GM12878 (cell line): ENCODE results near the gene SIKE1.
"Not testable (repeated sequence)": the region's sequence is repeated elsewhere in the genome, so short reads cannot be mapped to it uniquely, and the experiment has no call there.

ENCODE experiments used
- ATF3 ChIP-seq: IDR thresholded peaks from 2 replicates; pipeline ENCODE4 v1.6.1; 2011; ENCODE audit warnings: low read depth, mild to moderate bottlenecking, low read length, moderate library complexity, borderline replicate concordance; ENCODE audit errors: extremely low read depth
- BACH1 ChIP-seq: fragments of 450-650 bp; IDR thresholded peaks from 2 replicates; pipeline ENCODE4 v1.6.1; 2017; ENCODE audit warnings: mild to moderate bottlenecking, borderline replicate concordance
- CTCF ChIP-seq, 3 experiments: IDR thresholded peaks in 2 of 3; conservative IDR thresholded peaks in 1 of 3; 2 replicates each; pipeline ENCODE4 v1.5.1; 2011; ENCODE audit warnings: low read depth in 3 of 3, low read length in 3 of 3, mild to moderate bottlenecking in 3 of 3, control low read depth in 2 of 3, moderate library complexity in 2 of 3, inconsistent platforms in 1 of 3, mixed read lengths in 1 of 3; ENCODE audit not compliant: control insufficient read depth in 2 of 3, insufficient read depth in 1 of 3; ENCODE audit errors: extremely low read depth in 1 of 3
- EP300 ChIP-seq, 2 experiments: fragments of 150-350 bp in 1 of 2; IDR thresholded peaks; 2 replicates each; pipeline ENCODE4 v1.6.1; 2011 to 2012; ENCODE audit warnings: low read depth in 2 of 2, low read length in 2 of 2, borderline replicate concordance in 1 of 2, improper control_type of control experiment in 1 of 2, inconsistent platforms in 1 of 2; ENCODE audit not compliant: control insufficient read depth in 1 of 2
- ESRRA ChIP-seq: IDR thresholded peaks from 2 replicates; pipeline ENCODE4 v1.6.1; 2012; ENCODE audit warnings: mild to moderate bottlenecking, low read length, improper control_type of control experiment
- GABPA ChIP-seq: IDR thresholded peaks from 2 replicates; pipeline ENCODE4 v1.6.1; 2014; ENCODE audit warnings: antibody characterized with exemption, low read depth, mild to moderate bottlenecking, inconsistent platforms
- HDAC6 ChIP-seq: fragments of 200-600 bp; sonication (generic); IDR thresholded peaks from one replicate; pipeline ENCODE4 v1.8.0; 2017; ENCODE audit warnings: antibody characterized with exemption; ENCODE audit not compliant: unreplicated experiment
- HDGF ChIP-seq: fragments of 450-650 bp; IDR thresholded peaks from 2 replicates; pipeline ENCODE4 v1.6.1; 2016; ENCODE audit warnings: antibody characterized with exemption
- PKNOX1 ChIP-seq: fragments of 450-650 bp; IDR thresholded peaks from 2 replicates; pipeline ENCODE4 v1.6.1; 2016; ENCODE audit warnings: mild to moderate bottlenecking
- POLR2A ChIP-seq: IDR thresholded peaks from 2 replicates; pipeline ENCODE4 v1.6.1; 2011; ENCODE audit warnings: low read depth, mild to moderate bottlenecking, low read length
- RFX5 ChIP-seq: IDR thresholded peaks from 2 replicates; pipeline ENCODE4 v1.6.1; 2011; ENCODE audit warnings: low read depth, low read length, improper control_type of control experiment
- TBL1XR1 ChIP-seq: IDR thresholded peaks from 2 replicates; pipeline ENCODE4 v1.6.1; 2012; ENCODE audit warnings: low read depth, low read length, improper control_type of control experiment
- USF2 ChIP-seq: IDR thresholded peaks from 2 replicates; pipeline ENCODE4 v1.6.1; 2011; ENCODE audit warnings: low read depth, low read length, improper control_type of control experiment, borderline replicate concordance
- ZNF687 ChIP-seq: fragments of 450-650 bp; IDR thresholded peaks from 2 replicates; pipeline ENCODE4 v1.6.1; 2017; ENCODE audit warnings: mild to moderate bottlenecking, moderate library complexity

GRCh38 chr1:114776726-114777125 lies 3.8 kb downstream of the SIKE1 start:
- not testable (repeated sequence) for TF ChIP-seq CTCF (IDR thresholded peaks at IDR 0.05 in 2 of 3, conservative IDR thresholded peaks at IDR 0.05 in 1 of 3; ENCODE audit: control insufficient read depth in 2 of 3, extremely low read depth in 1 of 3, insufficient read depth in 1 of 3, low read depth in 3 of 3, low read length in 3 of 3); POLR2A; TBL1XR1; EP300 (IDR thresholded peaks at IDR 0.05; ENCODE audit: borderline replicate concordance in 1 of 2, control insufficient read depth in 1 of 2, low read depth in 2 of 2, low read length in 2 of 2); BACH1; USF2; ZNF687; PKNOX1; GABPA; ATF3; ESRRA; HDAC6; HDGF; RFX5
